Common myeloid progenitor, CD34-positive (primary cell): ENCODE results near the gene CDC42BPB.

Source experiments
- CTCF ChIA-PET: fragments of 350-600 bp; sonication (Branson Sonifier 250); formaldehyde crosslinking; loops from one replicate; lab custom pipeline; 2021; ENCODE audit warnings: antibody characterized with exemption; lab: Charles Lee
- POLR2A ChIA-PET: fragments of 350-600 bp; sonication (Branson Sonifier 250); formaldehyde crosslinking; loops from one replicate; lab custom pipeline; 2021; ENCODE audit warnings: antibody characterized with exemption; lab: Charles Lee
- DNase-seq, 3 donors: peaks; one replicate each; pipeline versions ENCODE4 v3.0.0 to v3.0.0-alpha.2; 2013
- H3K27ac ChIP-seq, 2 experiments: 1 replicate in 1 of 2; 2 replicates in 1 of 2; pipeline ENCODE4 v1.7.0; 2013; ENCODE audit warnings: inconsistent platforms in 2 of 2, low read length in 2 of 2, mild to moderate bottlenecking in 2 of 2, low read depth in 1 of 2, moderate library complexity in 1 of 2; ENCODE audit not compliant: severe bottlenecking in 2 of 2, insufficient read depth in 1 of 2, poor library complexity in 1 of 2
- H3K27me3 ChIP-seq, 5 experiments: replicated peaks in 2 of 5; 1 replicate in 3 of 5; 2 replicates in 2 of 5; pipeline versions ENCODE4 v1.6.1 to v1.7.0; 2013; ENCODE audit warnings: low read length in 4 of 5, mild to moderate bottlenecking in 2 of 5, moderate library complexity in 2 of 5, inconsistent platforms in 1 of 5; ENCODE audit not compliant: insufficient read depth in 5 of 5, control insufficient read depth in 4 of 5
- H3K36me3 ChIP-seq, 4 experiments: 1 replicate in 2 of 4; 2 replicates in 2 of 4; pipeline versions ENCODE4 v1.6.1 to v1.7.0; 2013; ENCODE audit warnings: low read length in 3 of 4, control low read depth in 1 of 4, mild to moderate bottlenecking in 1 of 4; ENCODE audit not compliant: control insufficient read depth in 4 of 4, insufficient read depth in 4 of 4
- H3K4me1 ChIP-seq, 4 experiments: 1 replicate in 3 of 4; 2 replicates in 1 of 4; pipeline versions ENCODE4 v1.6.1 to v1.7.1; 2013; ENCODE audit warnings: low read length in 3 of 4, mild to moderate bottlenecking in 3 of 4, control low read depth in 1 of 4, inconsistent platforms in 1 of 4, moderate library complexity in 1 of 4; ENCODE audit not compliant: control insufficient read depth in 4 of 4, insufficient read depth in 4 of 4; ENCODE audit errors: control extremely low read depth in 1 of 4
- H3K4me3 ChIP-seq, 7 experiments: 1 replicate in 4 of 7; 2 replicates in 3 of 7; pipeline versions ENCODE4 v1.5.1 to v1.7.0; 2013; ENCODE audit warnings: mild to moderate bottlenecking in 7 of 7, low read length in 6 of 7, moderate library complexity in 6 of 7, inconsistent platforms in 2 of 7, low read depth in 2 of 7, control low read depth in 1 of 7; ENCODE audit not compliant: insufficient read depth in 4 of 7, control insufficient read depth in 1 of 7; ENCODE audit errors: extremely low read depth in 1 of 7
- H3K9me3 ChIP-seq, 5 experiments: 1 replicate in 4 of 5; 2 replicates in 1 of 5; pipeline versions ENCODE4 v1.6.1 to v1.7.1; 2013; ENCODE audit warnings: low read length in 4 of 5, mild to moderate bottlenecking in 2 of 5, inconsistent platforms in 1 of 5, low read depth in 1 of 5, moderate library complexity in 1 of 5; ENCODE audit not compliant: control insufficient read depth in 4 of 5, insufficient read depth in 2 of 5; ENCODE audit errors: control extremely low read depth in 1 of 5
- WGBS: methylation state at CpG from one replicate; pipeline ENCODE4 v1.1.5; 2013; ENCODE audit not compliant: insufficient coverage; 5-methylcytosine and 5-hydroxymethylcytosine counted together

Gene CDC42BPB

DNA sequence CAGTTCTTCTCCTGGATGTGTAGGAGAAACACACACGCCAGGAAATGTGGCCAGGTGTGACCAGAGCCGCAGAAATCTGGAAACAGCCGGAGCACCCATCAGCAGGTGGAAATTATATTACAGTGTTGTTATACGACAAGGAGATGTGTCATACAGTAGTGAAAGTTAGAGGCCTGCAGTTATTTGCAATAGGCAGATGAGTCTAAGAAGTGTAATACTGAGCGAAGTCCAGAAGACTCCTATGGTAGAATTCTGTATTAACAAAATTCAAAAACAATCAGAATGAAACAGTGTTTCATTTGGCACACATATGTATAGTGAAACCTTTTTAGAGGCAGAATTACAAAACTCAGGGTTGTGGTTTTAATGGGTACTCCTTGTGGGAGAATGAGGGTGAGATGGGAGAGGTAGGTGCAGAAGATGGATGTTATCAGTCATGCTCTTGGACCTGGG lies 174.2 kb downstream of the CDC42BPB start:
- Histone ChIP-seq H3K27ac (no peak overlapping the region), H3K36me3 (peaks cover 0 to 34% (median 28%) of the 10 kb centered on the region in 4 experiments), H3K4me3 (no peak overlapping the region), H3K4me1 (no peaks in the 10 kb centered on the region), H3K9me3 (no peaks in the 10 kb centered on the region), H3K27me3 (no peaks in the 10 kb centered on the region)
- POLR2A ChIA-PET: no interaction called here
- WGBS: 90% methylated on average over 2 of the region's 5 CpGs
- CTCF ChIA-PET: no interaction called here
- DNase-seq: no peak
